Measurements from ENCODE around the gene ADRA2A.

Gene ADRA2A

GRCh38 chr10:111112333-111112732, 35.5 kb downstream of the ADRA2A start:
- DNase-seq: no peak

- no peak for DNase-seq
Observed at GRCh38 chr10:111113238-111113960, 36.6 kb downstream of the ADRA2A start.

- no peak for DNase-seq
Observed at GRCh38 chr10:111113961-111114757, 37.3 kb downstream of the ADRA2A start.

GRCh38 chr10:111114758-111115500, 38.1 kb downstream of the ADRA2A start:
- DNase-seq: no peak

- DNase-seq: no peak
Observed at GRCh38 chr10:111116211-111116610, 39.4 kb downstream of the ADRA2A start.

GRCh38 chr10:111116762-111117445, 40.1 kb downstream of the ADRA2A start:
- no peak for DNase-seq

- DNase-seq: no peak
Observed at GRCh38 chr10:111117528-111118277, 40.9 kb downstream of the ADRA2A start.

GRCh38 chr10:111118758-111119157, 41.9 kb downstream of the ADRA2A start:
- DNase-seq: no peak

GRCh38 chr10:111119637-111120036, 42.8 kb downstream of the ADRA2A start:
- no peak for DNase-seq

GRCh38 chr10:111122127-111122526, 45.3 kb downstream of the ADRA2A start:
- DNase-seq: no peak

GRCh38 chr10:111123883-111124282, 47.1 kb downstream of the ADRA2A start:
- no peak for DNase-seq

- no peak for DNase-seq
Observed at GRCh38 chr10:111125102-111125501, 48.3 kb downstream of the ADRA2A start.

GRCh38 chr10:111126077-111126476, 49.2 kb downstream of the ADRA2A start:
- no peak for DNase-seq

- DNase-seq: no peak
Observed at GRCh38 chr10:111127081-111127848, 50.4 kb downstream of the ADRA2A start.

GRCh38 chr10:111128331-111129180, 51.7 kb downstream of the ADRA2A start:
- DNase-seq: no peak

- DNase-seq: no peak
Observed at GRCh38 chr10:111129363-111129762, 52.5 kb downstream of the ADRA2A start.

GRCh38 chr10:111130471-111130870, 53.6 kb downstream of the ADRA2A start:
- no peak for DNase-seq
